Loucy (cell line): ENCODE data around the gene FOXO3.

Experiments used
- H2AFZ ChIP-seq: fragments of 200-600 bp; sonication (generic); 2 replicates; pipeline ENCODE4 v1.6.0; 2016; ENCODE audit warnings: antibody characterized with exemption, mild to moderate bottlenecking, low read length, moderate library complexity
- H3F3A ChIP-seq: fragments of 200-600 bp; 2 replicates; pipeline ENCODE4 v1.6.0; 2016; ENCODE audit warnings: antibody characterized with exemption, low read depth, mild to moderate bottlenecking
- H3K27me3 ChIP-seq: fragments of 200-600 bp; sonication (generic); 2 replicates; pipeline ENCODE4 v1.6.1; 2014; ENCODE audit warnings: low read length, mild to moderate bottlenecking; ENCODE audit not compliant: insufficient read depth, poor library complexity, severe bottlenecking
- H3K36me3 ChIP-seq: fragments of 200-600 bp; sonication (generic); 2 replicates; pipeline ENCODE4 v1.6.1; 2016; ENCODE audit warnings: low read length; ENCODE audit not compliant: insufficient read depth
- H3K4me1 ChIP-seq: fragments of 200-600 bp; sonication (generic); 2 replicates; pipeline ENCODE4 v1.5.1; 2014; ENCODE audit warnings: low read length, mild to moderate bottlenecking; ENCODE audit not compliant: insufficient read depth, poor library complexity, severe bottlenecking
- H3K4me2 ChIP-seq: fragments of 200-600 bp; sonication (generic); 2 replicates; pipeline ENCODE4 v1.6.0; 2014; ENCODE audit warnings: antibody characterized with exemption, low read length, low read depth, mild to moderate bottlenecking; ENCODE audit not compliant: poor library complexity, severe bottlenecking
- H3K4me3 ChIP-seq: fragments of 200-600 bp; sonication (generic); 2 replicates; pipeline ENCODE4 v1.5.1; 2014; ENCODE audit warnings: low read length, mild to moderate bottlenecking, mixed read lengths; ENCODE audit not compliant: poor library complexity, severe bottlenecking
- H3K79me2 ChIP-seq: fragments of 200-600 bp; sonication (generic); 2 replicates; pipeline ENCODE4 v1.6.1; 2014; ENCODE audit warnings: low read length; ENCODE audit not compliant: insufficient read depth
- H3K9ac ChIP-seq: fragments of 200-600 bp; sonication (generic); 2 replicates; pipeline ENCODE4 v1.6.0; 2014; ENCODE audit warnings: mild to moderate bottlenecking, low read depth, low read length, moderate library complexity; ENCODE audit not compliant: poor library complexity, severe bottlenecking
- H3K9me2 ChIP-seq: fragments of 200-600 bp; sonication (generic); replicated peaks from 2 replicates; pipeline ENCODE4 v1.6.1; 2016; ENCODE audit warnings: low read depth, low read length, mixed read lengths
- H3K9me3 ChIP-seq: fragments of 200-600 bp; sonication (generic); 2 replicates; pipeline ENCODE4 v1.6.1; 2014; ENCODE audit warnings: mild to moderate bottlenecking, antibody characterized with exemption, low read length, low read depth; ENCODE audit not compliant: insufficient read depth
- H4K20me1 ChIP-seq: fragments of 200-600 bp; sonication (generic); 2 replicates; pipeline ENCODE4 v1.6.0; 2014; ENCODE audit warnings: antibody characterized with exemption, low read length, mild to moderate bottlenecking; ENCODE audit not compliant: insufficient read depth, poor library complexity, severe bottlenecking
- EZH2phosphoT487 ChIP-seq: fragments of 200-600 bp; IDR thresholded peaks from 2 replicates; pipeline ENCODE4 v1.6.1; 2018; ENCODE audit warnings: antibody characterized with exemption, mild to moderate bottlenecking, moderate library complexity, borderline replicate concordance
- TF ChIP-seq, protein P1 (sequence below): fragments of 200-600 bp; sonication (generic); conservative IDR thresholded peaks from 2 replicates; pipeline ENCODE4 v1.5.1; 2014; ENCODE audit warnings: mild to moderate bottlenecking, antibody characterized with exemption, low read length

Gene FOXO3

DNA sequence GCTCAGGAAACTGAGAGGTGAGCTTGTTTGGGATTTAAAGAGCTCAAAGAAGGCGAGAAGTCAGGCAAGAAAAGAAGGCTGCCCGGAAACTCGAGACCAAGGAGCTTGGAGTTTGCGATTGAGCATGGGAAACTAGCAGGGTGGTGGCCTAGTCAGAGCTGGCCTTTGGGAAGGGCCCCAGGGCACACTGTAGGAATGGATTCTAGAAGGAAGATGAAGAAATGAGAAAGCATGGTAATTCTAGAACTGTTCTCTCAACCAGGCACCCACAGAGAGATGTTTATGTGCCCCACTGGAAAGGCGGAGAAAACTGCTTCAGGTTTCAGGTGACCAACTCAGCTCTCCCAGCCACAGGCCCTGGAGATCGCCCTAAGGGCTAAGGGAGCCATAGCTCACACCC lies 126.2 kb downstream of the FOXO3 start:
- no peak overlapping the region for H3K4me2 ChIP-seq
- peaks cover 4% of the 10 kb centered on the region; the same call in 1 of the 2 replicates for H3K79me2 ChIP-seq
- no peak for TF ChIP-seq EZH2phosphoT487
- TF ChIP-seq, protein P1, sequence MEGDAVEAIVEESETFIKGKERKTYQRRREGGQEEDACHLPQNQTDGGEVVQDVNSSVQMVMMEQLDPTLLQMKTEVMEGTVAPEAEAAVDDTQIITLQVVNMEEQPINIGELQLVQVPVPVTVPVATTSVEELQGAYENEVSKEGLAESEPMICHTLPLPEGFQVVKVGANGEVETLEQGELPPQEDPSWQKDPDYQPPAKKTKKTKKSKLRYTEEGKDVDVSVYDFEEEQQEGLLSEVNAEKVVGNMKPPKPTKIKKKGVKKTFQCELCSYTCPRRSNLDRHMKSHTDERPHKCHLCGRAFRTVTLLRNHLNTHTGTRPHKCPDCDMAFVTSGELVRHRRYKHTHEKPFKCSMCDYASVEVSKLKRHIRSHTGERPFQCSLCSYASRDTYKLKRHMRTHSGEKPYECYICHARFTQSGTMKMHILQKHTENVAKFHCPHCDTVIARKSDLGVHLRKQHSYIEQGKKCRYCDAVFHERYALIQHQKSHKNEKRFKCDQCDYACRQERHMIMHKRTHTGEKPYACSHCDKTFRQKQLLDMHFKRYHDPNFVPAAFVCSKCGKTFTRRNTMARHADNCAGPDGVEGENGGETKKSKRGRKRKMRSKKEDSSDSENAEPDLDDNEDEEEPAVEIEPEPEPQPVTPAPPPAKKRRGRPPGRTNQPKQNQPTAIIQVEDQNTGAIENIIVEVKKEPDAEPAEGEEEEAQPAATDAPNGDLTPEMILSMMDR: no peak
- H3K27me3 ChIP-seq: no peaks in the 10 kb centered on the region
- no peaks in the 10 kb centered on the region for H3F3A ChIP-seq
- H3K36me3 ChIP-seq: peaks cover 13% of the 10 kb centered on the region; the same call in 1 of the 2 replicates
- H2AFZ ChIP-seq: no peak overlapping the region
- no peaks in the 10 kb centered on the region for H3K9me3 ChIP-seq
- H3K4me1 ChIP-seq: peaks cover 39% of the 10 kb centered on the region
- H3K4me3 ChIP-seq: no peak overlapping the region
- no peak overlapping the region for H3K9ac ChIP-seq
- no peaks in the 10 kb centered on the region for H4K20me1 ChIP-seq
- H3K9me2 ChIP-seq: no peaks in the 10 kb centered on the region

DNA sequence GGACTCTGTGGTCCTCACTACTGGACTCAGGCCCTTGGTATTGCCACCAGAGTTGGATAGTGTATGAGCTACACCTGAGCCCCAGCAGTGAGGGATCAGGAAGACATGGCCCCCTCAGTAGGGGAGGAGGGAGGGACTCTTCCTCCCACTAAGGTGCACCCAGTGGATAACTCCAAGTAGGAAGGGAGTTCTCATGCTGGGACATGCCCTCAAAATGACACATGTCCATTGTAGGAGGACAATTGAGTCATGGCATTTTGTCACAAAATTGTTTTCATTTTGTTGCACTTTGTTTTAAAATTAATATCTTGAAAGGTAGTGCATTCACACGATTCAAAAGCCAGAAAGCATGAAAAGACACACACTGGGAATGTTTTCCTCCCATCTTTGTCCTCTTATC lies 127.2 kb downstream of the FOXO3 start:
- peaks cover 4% of the 10 kb centered on the region; the same call in 1 of the 2 replicates for H3K79me2 ChIP-seq
- H3K9me3 ChIP-seq: no peaks in the 10 kb centered on the region
- peaks cover 39% of the 10 kb centered on the region for H3K4me1 ChIP-seq
- no peaks in the 10 kb centered on the region for H4K20me1 ChIP-seq
- H3K4me3 ChIP-seq: no peak overlapping the region
- no peaks in the 10 kb centered on the region for H3K27me3 ChIP-seq
- no peak overlapping the region for H2AFZ ChIP-seq
- TF ChIP-seq EZH2phosphoT487: no peak
- TF ChIP-seq, protein P1: no peak
- H3F3A ChIP-seq: no peaks in the 10 kb centered on the region
- H3K9ac ChIP-seq: no peak overlapping the region
- no peak overlapping the region for H3K4me2 ChIP-seq
- H3K9me2 ChIP-seq: no peaks in the 10 kb centered on the region
- H3K36me3 ChIP-seq: peaks cover 13% of the 10 kb centered on the region; the same call in 1 of the 2 replicates

DNA sequence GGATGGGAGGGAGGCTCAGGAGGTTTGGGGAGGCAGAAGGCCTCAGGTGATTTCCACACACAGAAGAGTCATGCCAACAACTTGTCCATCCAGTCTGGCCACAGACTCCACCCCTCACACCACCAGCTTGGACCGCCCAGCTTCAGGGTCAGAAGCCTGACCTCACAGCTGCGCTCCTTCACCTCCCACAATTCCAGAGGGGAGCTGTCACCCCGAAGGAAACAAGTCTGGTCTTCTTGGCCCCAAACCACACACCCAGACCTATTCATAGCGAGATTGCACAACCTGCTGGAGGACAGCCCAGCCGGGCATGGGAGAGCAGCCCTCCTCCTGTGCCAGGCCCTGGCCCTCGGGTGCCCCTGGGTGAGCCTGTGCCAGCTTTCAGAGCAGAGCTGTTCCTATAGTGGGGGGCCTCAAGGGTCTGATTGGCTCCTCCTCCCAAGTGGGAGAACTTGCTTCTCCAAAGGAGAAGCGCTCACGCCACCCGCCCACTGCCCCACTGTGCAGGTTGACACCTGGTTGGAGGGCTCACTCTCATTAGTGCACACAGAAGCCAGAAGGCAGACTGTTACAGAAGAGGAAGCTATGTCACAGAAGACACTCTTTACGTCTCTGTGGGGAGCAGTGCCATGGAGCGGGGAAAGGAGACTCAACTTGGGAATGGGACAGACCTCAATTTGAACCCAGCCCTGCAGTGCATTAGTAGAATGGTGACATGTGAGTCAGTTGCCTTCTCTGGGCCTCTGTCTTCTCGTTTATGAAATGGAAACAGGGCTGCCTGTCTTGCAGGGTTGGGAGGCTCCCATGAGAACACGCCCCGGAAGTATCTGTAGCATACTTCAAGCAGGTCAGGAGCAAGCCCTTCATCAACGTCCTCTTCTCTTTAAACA lies 128.8 kb downstream of the FOXO3 start:
- no peak overlapping the region for H3K4me3 ChIP-seq
- no peak overlapping the region for H3K4me2 ChIP-seq
- H3K27me3 ChIP-seq: no peaks in the 10 kb centered on the region
- H3K36me3 ChIP-seq: peaks cover 13% of the 10 kb centered on the region; the same call in 1 of the 2 replicates
- no peaks in the 10 kb centered on the region for H3F3A ChIP-seq
- no peak for TF ChIP-seq EZH2phosphoT487
- TF ChIP-seq, protein P1: no peak
- no peaks in the 10 kb centered on the region for H3K9me3 ChIP-seq
- peaks cover 39% of the 10 kb centered on the region for H3K4me1 ChIP-seq
- no peaks in the 10 kb centered on the region for H3K9me2 ChIP-seq
- peaks cover 4% of the 10 kb centered on the region; the same call in 1 of the 2 replicates for H3K79me2 ChIP-seq
- no peak overlapping the region for H2AFZ ChIP-seq
- no peak overlapping the region for H3K9ac ChIP-seq
- no peaks in the 10 kb centered on the region for H4K20me1 ChIP-seq
